HG03103 (cell line): ENCODE results near the gene GATAD2B.

Experiments
- ATAC-seq: cut with Tn5 transposase; IDR thresholded peaks from one replicate; pipeline ENCODE4 v1.9.1; 2021; ENCODE audit warnings: low read depth; ENCODE audit not compliant: unreplicated experiment

The GATAD2B gene

DNA sequence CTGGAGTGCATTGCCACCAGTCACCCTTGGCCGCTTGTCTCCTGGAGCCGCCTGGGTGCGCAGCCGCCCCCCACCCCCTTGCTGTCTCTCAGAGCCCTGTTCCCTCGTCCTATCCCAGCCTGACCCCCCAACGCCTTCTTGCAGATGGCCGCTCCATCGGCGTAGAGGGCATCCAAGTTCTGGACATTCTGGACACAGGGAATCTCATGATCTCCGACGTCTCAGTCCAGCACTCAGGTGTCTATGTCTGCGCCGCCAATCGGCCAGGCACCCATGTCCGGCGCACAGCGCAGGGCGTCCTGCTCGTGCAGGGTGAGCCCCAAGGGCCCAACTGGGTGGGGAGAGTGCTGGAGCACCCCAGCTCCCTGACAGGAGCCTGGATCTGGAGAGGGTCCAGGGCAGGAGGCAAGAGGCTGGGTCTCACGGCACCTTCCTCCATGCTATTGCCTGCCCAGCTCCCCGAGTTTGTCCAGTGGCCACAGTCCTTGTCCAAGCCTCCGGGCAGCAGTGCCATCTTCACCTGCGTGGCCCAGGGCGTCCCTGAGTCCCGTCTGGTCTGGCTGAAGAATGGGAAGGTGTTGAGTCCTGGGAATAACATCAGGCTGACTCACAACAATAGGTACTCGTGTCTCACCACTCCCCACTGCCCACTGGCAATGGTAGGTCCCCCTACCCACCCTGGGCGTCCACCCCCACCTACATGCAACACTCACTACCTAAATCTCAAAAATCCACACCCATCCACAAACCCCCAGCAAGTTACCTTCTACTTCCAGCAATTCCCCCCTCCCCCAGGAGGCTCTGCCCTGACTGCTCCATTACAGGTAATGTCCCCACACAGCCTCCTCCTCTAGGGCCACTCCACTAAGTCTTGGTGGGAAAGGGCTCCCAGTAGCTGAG is 123.0 kb downstream of the GATAD2B start:
- ATAC-seq: no peak

DNA sequence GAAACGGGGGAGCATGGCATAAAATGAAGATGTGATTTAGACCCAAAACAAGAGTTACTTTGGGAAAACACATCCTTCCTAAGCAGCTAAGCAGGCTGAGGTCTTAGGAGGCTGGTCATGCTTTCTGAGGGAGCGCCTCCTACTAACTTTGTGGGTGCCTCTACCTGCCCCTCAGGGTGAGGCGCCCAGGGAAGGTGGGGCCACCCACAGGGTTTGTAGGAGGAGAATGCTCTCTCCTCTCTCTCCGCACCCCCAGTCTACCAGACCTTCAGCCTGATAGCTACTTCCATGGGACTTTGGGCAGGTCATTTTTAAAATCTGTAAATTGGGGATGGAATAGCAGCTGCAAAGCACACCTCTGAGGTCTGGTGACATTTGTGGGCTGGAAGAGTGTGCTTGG is 123.8 kb downstream of the GATAD2B start:
- no peak for ATAC-seq

DNA sequence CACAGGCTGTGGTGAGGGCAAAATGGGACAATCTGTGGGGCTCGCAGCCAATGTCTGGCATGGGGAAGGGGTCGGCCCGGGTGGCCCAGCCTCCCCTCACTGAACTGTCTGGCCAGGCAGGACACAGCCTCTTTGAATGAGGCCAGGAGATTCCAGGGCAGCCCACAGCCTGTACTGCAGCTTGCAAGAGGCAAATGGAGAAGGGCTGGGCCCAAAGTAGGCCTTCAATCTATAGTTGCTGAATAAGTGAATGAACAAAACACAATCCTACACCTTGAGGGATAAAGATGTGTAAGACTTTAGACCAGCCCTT is 124.3 kb downstream of the GATAD2B start:
- no peak for ATAC-seq

DNA sequence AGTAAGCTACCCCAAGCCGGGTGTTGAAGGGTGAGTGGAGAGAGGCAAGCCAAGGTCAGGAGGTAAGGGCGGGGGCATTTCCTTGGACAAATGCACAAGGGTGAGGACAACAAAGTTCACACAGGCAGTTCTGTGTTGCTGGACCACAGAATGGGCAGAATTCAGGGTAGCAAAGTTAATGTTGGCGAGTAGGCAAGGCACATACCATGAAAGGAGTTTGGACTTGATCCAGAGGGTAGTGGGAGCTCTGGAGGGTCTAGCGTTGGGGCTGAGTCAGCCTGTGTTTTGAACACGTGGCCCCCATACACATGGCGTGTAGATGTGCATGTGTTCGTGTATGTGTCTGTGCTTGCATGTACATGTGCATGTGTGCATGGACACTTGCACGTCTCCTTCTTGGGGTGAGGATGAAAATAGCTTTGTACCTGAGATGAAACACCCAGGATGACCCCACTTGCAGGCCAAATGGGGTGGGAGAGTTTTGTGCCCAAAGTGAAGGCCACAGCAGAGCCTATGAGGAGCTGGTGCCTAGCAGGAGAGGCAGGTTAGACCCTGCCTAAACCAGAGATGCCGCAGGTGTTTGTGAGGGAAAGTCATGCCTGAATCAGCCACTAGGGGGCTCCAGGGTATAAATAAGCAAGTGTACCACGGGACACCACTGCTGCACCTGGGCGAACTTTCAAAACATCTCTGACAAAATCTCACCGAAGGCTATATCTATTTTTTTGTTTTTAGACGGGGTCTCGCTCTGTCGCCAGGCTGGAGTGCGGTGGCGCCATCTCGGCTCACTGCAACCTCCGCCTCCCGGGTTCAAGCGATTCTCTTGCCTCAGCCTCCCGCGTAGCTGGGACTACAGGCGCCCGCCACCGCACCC is 125.7 kb downstream of the GATAD2B start:
- no peak for ATAC-seq

DNA sequence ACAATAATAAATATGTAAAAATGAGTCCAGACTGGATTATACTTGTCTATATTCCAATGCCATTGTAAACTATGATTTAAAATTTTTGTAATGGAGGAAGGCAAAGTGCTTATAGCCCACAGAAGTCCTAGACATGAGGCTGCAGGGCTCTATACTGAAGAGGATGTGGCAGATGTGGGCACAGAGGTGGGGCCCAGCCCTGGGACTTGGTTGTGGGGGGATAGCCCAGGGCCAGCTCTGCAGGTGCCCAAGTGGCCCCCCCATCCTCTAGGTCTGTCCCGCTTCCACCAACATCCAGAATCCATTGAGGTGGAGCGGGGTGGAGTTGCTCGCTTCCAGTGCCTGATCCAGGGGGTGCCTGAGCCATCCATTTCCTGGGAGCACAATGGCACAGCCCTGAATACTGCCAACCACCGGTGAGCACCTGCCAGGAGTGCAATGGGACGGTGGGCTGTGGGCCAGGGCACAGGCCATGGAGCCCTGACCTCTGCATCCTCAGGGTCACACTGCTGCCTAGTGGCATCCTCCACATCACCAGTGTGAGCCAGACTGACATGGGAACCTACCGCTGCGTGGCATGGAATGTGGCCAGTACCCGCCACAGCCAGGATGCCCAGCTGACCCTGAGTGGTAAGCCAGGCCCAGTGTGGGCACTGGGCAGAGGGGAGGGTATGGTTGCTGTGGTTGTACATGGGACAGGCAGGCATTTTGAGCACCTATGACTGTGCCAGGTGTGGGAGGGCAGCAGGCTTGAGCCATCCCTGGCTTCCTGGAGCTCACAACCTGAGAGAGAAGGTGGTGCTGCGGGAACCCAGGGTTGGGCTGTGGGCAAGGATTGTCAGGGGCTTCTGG is 126.6 kb downstream of the GATAD2B start:
- no peak for ATAC-seq

DNA sequence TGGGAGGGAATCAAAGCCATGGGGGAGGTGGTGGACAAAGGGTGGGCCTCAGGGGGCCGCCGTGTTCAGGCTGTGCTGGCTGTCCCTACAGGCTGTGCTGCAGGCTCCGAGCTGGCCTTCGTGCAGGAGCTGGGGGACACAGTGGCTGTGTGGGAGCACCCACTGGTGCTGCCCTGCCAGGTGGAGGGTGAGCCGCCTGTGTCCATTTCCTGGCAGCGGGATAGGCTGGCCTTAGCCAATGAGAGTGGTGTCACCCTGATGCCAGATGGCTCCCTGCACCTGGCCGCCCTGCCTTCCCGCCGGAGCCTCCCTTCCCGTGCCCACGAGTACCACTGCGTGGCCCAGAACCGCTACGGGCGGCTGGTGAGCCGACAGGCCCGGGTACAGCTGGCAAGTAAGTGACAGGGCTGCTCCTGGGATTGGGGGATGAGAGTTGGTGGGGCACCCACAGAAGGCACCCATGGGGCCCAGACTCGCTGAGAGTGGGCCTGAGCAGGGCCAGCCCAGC is 127.4 kb downstream of the GATAD2B start:
- no peak for ATAC-seq

DNA sequence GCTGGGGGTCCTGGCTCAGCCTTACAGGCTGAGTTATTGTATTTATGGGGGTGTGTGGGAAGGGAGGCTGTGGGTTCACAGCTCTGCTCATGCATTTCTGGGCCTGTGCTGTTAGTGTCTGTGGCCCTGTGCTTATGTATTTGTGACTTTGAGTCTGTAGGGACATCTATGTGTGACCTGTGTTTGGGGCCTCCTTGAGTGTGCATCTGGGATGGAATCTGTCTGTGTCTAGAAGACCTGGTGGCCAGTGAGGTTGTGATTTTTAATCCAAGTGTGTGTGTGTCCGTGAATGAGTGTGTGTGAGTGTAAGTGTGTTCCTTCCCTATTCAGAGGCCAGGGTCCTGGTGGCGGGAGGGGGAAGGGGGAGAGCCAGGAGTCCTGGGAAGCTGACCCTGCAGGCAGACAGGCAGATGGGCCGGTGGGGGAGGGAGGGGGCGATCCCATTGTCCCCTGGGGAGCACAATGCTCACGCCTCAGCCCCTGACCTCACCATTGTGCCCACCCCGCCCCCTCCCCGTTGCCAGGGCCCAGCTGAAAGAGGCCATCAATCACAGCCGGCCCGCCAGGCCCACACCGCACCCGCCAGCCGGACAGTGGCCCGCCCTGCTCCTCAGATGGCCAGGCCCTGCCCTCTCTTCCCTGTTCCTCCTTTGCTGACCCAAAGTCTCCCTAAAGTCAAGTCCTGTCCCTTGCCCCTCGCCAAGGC is 128.0 kb downstream of the GATAD2B start:
- ATAC-seq: no peak

DNA sequence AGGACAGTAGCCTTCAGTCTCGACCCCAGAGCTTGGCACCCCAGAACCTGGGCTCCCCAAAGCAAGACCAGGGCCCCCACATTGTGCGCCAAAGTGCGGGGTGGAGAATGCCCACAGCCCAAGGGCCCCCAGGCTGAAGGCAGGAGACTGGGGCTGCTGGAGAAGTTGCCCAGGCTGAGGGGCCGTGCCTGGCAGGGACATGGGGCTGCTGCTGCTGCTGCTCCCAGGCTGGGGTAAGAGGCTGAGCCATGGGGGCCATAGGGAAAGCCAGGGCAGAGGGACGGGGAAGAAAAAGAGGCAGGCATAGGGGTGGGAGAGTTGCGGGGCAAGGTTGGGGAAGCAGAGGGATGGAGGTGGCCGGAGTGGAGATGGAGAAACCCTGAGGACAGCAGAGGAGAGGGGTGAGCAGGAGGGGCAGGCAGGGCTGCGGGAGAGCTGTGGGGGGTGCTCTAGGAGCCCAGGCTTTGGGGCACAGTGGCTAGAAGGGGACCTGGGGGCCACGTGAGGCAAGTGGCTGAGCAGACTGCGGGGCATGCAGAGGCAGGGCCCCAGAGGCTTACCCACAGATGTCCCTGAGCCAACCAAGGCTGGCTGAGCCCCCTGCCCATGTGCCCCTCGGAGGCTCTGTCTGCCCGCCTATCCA is 128.7 kb downstream of the GATAD2B start:
- no peak for ATAC-seq

DNA sequence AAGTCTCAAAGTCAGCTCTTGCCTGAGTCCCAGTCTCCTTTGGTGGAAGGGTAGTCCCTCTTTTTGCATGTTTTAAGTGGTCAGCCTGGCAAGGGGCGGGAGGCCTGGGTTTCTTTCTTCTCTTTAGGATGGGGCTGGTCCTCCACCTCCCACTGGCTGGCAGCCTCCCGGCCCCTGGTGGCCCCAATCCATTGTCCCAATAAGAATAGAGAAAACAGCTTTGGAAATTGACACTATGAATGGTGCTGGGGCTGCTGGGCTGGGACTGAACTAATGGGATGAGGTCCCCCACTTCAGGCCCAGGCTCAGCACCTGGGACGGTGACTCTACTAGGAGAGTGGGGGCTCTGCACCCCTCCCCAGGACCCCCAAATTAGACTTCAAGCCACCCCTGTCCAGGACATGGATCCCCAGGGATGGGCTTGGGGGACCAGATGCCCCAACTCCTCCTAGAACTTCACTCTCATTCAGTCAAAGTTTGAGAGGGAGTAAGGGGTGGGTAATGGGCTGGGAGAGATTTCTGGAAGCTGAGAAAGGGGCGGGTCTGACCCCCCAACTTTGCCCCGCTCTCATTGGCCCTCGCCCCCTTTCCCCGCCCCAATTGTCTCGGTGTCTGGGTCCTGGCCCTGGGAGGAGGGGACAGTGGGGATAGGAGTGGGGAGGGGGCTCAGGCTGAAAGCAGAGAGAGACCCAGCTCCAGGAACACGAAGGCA is 129.4 kb downstream of the GATAD2B start:
- ATAC-seq: no peak

DNA sequence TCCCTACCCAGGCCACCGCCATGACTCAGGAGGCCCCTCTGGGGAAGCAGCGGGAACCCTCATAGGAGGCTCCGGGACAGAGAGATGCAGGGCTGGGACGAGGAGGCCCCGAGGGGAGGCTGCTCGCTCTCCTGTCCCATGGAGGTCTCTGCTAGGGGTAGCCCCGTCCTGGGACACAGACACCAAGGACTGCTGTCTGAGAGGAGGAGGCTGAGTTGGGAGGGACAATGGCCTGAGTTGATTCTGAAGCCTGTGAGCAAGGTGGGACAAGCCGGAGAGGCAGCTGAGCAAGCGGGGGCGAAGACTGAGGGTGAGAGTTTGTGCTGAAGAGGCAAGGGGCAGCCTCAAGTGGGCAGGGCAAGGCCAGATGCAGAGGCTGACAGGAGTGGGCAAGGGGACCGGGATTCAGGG is 130.1 kb downstream of the GATAD2B start:
- no peak for ATAC-seq

DNA sequence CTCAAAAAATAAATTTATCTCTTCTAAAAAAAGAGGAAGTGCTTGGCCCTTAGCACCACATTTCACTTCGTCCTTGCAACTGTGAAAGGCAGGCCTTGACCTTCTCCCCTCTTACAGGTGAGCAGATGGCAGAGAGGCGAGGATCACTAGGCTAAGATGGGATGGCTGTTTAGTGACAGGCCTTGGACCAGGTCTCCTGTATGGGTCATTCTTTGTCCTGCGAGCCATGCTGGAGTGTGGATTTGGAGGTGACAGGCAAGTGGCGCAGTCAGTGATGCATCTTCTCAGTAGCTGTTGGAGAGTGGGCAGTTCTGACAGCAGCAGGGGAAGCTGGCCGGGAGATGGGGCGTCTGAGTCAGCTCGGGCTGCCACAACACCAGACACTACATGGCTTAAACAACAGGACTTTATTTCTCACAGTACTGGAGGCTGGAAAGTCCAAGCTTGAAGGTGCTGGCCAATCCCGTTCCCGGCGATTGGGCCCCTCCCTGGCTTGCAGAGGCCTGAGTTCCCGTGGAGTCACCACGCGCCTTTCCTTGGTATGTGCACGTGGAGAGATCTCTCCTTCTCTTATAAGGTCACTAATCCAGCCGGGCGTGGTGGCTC is 131.0 kb downstream of the GATAD2B start:
- peak; percentile 17 for ATAC-seq

DNA sequence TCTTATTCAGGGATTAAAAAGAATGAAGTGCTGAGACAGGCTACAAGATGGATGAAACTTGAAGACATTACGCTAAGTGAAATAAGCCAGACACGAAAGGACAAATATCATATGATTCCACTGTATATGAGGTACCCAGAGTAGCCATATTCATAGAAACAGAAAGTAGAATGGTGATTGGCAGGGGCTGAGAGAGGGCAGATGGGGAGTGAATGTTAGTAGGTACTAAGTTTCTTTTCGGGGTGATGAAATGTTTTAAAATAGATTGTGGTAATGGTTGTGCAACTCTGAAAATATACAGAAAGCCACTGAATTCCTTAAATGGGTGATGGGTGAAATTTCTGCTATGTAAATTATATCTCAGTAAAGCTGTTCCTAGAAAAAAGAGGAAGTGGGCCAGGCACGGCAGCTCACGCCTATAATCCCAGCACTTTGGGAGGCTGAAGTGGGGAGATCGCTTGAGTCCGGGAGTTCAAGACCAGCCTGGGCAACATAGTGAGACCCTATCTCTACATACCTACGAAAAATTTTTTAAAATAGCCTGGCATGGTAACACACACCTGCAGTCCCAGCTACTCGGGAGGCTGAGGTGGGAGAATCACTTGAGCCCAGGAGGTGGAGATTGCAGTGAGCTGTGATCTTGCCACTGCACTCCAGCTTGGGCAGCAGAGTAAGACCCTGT is 131.7 kb downstream of the GATAD2B start:
- peak; percentile 83 for ATAC-seq

DNA sequence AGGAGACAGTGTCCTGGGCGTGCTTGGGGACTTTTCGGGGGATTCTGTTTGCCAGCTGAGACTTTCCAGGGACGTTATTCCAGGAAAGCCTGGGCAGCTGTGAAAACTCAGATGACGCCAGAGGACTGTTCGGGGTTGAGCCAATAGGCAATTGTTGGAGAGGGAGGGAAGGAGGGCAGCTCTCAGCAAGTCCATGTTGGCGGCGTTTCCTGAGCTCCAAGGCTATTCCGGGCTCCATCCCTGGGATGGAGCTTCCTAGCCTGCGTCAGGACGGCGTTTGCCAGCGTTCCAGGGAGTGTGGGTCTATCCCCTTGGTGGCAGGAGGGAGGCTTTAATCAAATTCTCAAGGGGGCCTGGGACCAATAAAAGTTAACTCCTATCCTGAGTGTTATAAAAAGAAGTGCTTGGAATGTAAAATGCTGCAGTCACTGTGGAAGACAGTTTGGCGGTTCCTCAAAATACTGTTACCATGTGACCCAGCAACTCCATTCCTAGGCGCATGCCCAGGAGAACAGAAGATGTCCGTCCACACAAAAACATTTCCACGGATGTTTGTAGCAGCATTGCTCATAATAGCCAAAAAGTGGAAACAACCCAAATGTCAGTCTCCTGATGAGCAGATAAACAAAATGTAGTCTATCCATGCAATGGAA is 132.3 kb downstream of the GATAD2B start:
- ATAC-seq: no peak

DNA sequence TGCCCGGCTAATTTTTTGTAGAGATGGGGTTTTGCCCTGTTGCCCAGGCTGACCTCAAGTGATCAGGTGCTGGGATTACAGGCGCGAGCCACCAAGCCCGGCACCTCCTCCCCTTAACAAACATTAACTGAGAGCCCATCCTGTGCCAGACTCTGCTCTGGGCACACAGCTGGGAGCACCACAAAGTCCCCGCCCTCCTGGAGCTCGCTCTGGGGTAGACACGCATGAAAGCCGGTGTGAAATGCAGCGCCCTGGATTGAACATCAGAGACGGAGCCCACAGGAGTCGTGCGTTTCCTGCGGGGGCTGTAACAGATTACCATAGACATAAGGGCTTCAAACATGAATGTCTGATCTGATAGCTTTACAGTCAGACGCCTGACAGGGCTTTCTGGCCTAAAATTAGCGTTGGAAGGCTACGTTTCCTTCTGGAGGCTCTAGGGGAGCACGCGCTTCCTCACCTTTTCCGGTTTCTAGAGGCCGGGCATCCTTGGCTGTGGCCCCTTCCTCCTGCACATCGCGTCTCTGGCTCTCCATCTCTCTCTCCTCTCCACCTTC is 133.2 kb downstream of the GATAD2B start:
- ATAC-seq: no peak

DNA sequence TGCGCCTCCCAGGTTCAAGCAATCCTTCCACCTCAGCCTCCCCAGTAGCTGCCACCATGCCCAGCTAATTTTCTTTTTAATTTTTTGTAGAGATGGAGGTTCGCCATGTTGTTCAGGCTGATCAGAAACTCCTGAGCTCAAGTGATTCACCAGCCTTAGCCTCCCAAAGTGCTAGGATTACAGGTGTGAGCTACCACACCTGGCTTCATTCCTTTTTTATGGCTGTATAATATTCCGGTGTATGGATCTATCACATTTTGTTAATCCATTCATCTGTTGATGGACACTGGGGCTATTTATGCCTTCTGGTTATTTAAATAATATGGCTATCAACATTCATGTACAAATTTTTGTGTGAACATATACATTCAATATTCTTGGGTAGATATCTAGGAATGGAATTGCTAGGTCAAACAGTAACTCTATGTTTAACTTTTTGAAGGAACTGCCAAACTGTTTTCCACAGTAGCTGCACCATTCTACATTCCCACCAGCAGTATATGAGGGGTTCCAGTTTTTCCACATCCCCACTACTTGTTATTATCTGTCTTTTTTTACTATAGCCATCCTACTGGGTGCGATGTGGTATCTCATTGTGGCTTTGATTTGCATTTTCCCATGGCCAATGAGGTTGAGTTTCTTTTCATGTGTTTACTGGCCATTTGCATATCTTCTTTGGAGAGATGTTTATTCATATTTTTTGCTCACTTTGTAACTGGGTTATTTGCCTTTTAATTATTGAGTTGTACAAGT is 136.6 kb downstream of the GATAD2B start:
- no peak for ATAC-seq
